ENCODE data around the gene ZSWIM9. TPM values are rescaled to one million over a fixed set of nuclear protein-coding genes. Genes with fewer than 3 reads are reported as not detected.

The ZSWIM9 gene
- total RNA-seq, 1 donor from 2014 or later = 1.3 TPM

DNA sequence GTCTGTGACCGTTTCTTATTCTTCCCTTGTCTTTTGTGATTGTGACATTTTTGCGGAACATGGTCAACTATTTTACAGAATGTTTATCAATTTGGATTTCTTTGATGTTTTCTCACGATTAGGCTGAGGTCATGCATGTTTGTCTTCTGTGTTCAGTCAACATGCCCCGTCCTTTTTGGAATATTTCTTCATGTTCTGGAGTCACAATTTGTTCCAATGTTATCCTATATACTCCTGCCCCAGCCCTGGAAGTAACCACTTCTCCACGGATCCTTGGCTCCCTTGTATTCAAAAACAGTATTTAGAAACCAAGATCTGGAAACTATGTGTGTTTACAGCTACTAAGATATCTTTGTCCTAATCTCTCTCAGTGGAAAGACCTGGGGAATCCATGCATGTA, 75.6 kb downstream of the ZSWIM9 start:
- peaks cover 1% of the 10 kb centered on the region for H3K36me3 ChIP-seq (ENCODE audit: control insufficient read depth, insufficient read depth, low read length)
- no peaks in the 10 kb centered on the region for H3K27me3 ChIP-seq (ENCODE audit: control insufficient read depth, insufficient read depth, low read length)
- FAIRE-seq = no peak
- H3K4me3 ChIP-seq (ENCODE audit: low read depth, low read length) = no peak overlapping the region
- DNase-seq (ENCODE audit: low read depth) = no peak
- TF ChIP-seq, protein P1, sequence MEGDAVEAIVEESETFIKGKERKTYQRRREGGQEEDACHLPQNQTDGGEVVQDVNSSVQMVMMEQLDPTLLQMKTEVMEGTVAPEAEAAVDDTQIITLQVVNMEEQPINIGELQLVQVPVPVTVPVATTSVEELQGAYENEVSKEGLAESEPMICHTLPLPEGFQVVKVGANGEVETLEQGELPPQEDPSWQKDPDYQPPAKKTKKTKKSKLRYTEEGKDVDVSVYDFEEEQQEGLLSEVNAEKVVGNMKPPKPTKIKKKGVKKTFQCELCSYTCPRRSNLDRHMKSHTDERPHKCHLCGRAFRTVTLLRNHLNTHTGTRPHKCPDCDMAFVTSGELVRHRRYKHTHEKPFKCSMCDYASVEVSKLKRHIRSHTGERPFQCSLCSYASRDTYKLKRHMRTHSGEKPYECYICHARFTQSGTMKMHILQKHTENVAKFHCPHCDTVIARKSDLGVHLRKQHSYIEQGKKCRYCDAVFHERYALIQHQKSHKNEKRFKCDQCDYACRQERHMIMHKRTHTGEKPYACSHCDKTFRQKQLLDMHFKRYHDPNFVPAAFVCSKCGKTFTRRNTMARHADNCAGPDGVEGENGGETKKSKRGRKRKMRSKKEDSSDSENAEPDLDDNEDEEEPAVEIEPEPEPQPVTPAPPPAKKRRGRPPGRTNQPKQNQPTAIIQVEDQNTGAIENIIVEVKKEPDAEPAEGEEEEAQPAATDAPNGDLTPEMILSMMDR (IDR thresholded peaks at IDR 0.05; ENCODE audit: insufficient read depth, low read length, severe bottlenecking) = no peak

DNA sequence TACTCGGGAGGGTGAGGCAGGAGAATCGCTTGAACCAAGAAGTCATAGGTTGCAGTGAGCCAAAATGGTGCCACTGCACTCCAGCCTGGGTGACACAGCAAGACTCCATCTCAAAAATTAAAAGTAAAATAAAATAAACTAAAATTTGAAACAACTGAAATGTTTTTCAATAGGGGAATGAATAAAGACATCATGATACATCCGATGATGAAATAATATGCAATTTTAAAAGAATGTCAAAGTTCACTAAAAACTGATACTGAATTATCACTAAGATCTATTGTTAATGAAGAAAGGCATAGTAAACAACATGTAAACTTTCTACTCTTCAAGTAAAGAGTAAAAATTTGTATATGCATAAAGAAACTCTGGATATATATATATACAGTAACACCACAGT, 76.7 kb downstream of the ZSWIM9 start:
- DNase-seq (ENCODE audit: low read depth) = no peak
- Histone ChIP-seq H3K27me3 (ENCODE audit: control insufficient read depth, insufficient read depth, low read length) (no peaks in the 10 kb centered on the region), H3K4me3 (ENCODE audit: low read depth, low read length) (no peak overlapping the region), H3K36me3 (ENCODE audit: control insufficient read depth, insufficient read depth, low read length) (peaks cover 1% of the 10 kb centered on the region)
- TF ChIP-seq, protein P1 (IDR thresholded peaks at IDR 0.05; ENCODE audit: insufficient read depth, low read length, severe bottlenecking) = no peak
- FAIRE-seq = no peak

Other genes starting within 250 kb of the ZSWIM9 start
- not detected in 2 replicates for gene BSPH1, start 178.5 kb upstream of the ZSWIM9 start, total RNA-seq
- gene ELSPBP1, start 176.0 kb upstream of the ZSWIM9 start, total RNA-seq = not detected in 2 replicates
- not detected in 2 replicates for gene CABP5, start 126.6 kb upstream of the ZSWIM9 start, total RNA-seq
- gene PLA2G4C, start 59.9 kb upstream of the ZSWIM9 start, total RNA-seq = 0.51 and 1.1 TPM in 2 replicates
- 4.5 and 5.8 TPM in 2 replicates for gene LIG1, start 336 bp upstream of the ZSWIM9 start, total RNA-seq
- gene CARD8, start 85.2 kb downstream of the ZSWIM9 start, total RNA-seq = 2.1 and 3.5 TPM in 2 replicates
- gene ZNF114, start 99.4 kb downstream of the ZSWIM9 start, total RNA-seq = 0.13 and 0.53 TPM in 2 replicates
- 2.8 and 9.0 TPM in 2 replicates for gene EMP3, start 154.9 kb downstream of the ZSWIM9 start, total RNA-seq
- gene TMEM143, start 193.3 kb downstream of the ZSWIM9 start, total RNA-seq = 0.79 and 1.4 TPM in 2 replicates
- not detected in 2 replicates for gene SYNGR4, start 193.7 kb downstream of the ZSWIM9 start, total RNA-seq
- gene KDELR1, start 220.9 kb downstream of the ZSWIM9 start, total RNA-seq = 27.9 and 30.6 TPM in 2 replicates
- gene GRIN2D, start 223.0 kb downstream of the ZSWIM9 start, total RNA-seq = under 0.01 TPM in 1 of 2 replicates, not detected in the other

Measured in bronchial epithelial cell (primary cell).